ENCODE data around the gene CLDN19. TPM values are rescaled to one million over a fixed set of nuclear protein-coding genes. Genes with fewer than 3 reads are reported as not detected.
A peak's percentile ranks its signal among the peaks of the same experiment; 100 is the strongest.

CLDN19 gene
- total and polyA plus RNA-seq, 2 donors (not counting 1 experiment from before 2014, with no cell fraction given), result 0.03 TPM; not detected in 1

DNA sequence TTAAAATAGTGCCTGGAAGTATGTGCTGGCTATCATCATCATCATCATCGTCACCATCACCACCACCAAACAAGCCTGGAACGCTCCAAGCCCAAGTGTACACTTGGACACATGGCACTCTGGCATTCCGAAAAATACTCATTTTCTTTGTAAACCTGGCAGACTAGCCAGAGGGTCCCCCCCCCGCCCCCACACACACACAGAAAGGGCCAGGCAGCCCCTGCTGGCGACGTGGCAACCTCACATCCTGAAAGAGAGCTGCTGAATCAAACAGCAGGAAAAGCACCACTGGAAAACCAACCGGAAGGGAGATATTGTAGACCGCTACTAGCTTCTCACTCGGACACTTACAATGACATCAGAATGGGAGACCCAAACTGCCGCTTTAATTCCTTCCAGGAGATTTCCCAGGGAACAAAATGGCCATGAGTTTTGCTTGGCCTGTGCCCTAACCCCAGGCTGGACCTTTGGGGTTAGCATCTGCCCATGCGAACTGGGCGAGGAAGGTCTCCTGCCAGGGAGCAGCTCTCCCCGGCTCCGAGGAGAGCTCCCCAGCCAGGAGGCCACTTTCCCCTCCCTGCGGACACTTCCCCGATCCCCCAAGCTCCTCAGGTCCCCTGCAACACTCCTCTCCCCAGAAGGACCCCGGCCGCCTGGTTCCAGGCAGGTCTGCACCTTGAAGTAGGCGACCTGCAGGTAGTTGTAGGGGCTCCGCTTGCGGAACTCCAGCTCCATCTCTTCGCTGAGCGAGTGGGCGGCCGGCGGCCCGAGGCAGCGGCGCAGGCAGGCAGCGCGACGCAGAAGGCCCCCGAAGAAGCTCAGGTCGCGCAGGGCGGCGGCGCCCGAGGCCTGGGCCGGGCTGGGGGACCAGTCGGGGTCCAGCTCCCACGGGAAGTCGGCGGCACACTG is 26.1 kb upstream of the CLDN19 start:
- under 1% methylated on average over 38 of the region's 44 CpGs for WGBS (ENCODE audit: insufficient coverage)
- Mint-ChIP-seq H3K27me3 (no peaks in the 10 kb centered on the region), H3K27ac (no peak overlapping the region), H3K9me3 (ENCODE audit: insufficient read depth) (no peaks in the 10 kb centered on the region), H3K4me3 (no peak overlapping the region), H3K4me1 (peaks cover 24% of the 10 kb centered on the region)
- H3K27ac ChIP-seq (ENCODE audit: low read length in 2 of 2), result peak overlapping the region in 1 of 2 donors; percentile 68
- CTCF ChIA-PET, result interaction anchor here (0.8 to 2.8 kb wide), 16 partner anchors 9 to 309 kb away, joined by 3 to 27 read pairs (median 4); partner anchors contain the start of genes PPIH, YBX1 and ZNF691
- peak; percentile 65 for DNase-seq
- peak; percentile 2 for ATAC-seq (ENCODE audit: low read depth)
- H3K36me3 ChIP-seq (replicated peaks in 1 of 2; ENCODE audit: control extremely low read depth in 1 of 2, control insufficient read depth in 1 of 2, extremely low read depth in 1 of 2, insufficient read depth in 2 of 2, low read length in 1 of 2), result peaks cover 0 to 2% of the 10 kb centered on the region in 2 experiments
- intact Hi-C loops (cut with micrococcal nuclease), result loop anchor here (2.0 to 10.0 kb wide), 6 partner anchors 107 to 1266 kb away; partner anchors contain the start of genes CFAP57, EBNA1BP2, ELOVL1 and IPO13
- no peaks in the 10 kb centered on the region for H3K9me3 ChIP-seq (ENCODE audit: control extremely low read depth in 1 of 3, control insufficient read depth in 2 of 3, insufficient read depth in 1 of 3, low read length in 2 of 3)
- peak overlapping the region; percentile 54 to 92 (median 75) for H3K4me3 ChIP-seq (ENCODE audit: control extremely low read depth in 1 of 5, extremely low read depth in 1 of 5, insufficient read depth in 1 of 5, low read depth in 2 of 5, low read length in 4 of 5)
- TF ChIP-seq, protein P1, sequence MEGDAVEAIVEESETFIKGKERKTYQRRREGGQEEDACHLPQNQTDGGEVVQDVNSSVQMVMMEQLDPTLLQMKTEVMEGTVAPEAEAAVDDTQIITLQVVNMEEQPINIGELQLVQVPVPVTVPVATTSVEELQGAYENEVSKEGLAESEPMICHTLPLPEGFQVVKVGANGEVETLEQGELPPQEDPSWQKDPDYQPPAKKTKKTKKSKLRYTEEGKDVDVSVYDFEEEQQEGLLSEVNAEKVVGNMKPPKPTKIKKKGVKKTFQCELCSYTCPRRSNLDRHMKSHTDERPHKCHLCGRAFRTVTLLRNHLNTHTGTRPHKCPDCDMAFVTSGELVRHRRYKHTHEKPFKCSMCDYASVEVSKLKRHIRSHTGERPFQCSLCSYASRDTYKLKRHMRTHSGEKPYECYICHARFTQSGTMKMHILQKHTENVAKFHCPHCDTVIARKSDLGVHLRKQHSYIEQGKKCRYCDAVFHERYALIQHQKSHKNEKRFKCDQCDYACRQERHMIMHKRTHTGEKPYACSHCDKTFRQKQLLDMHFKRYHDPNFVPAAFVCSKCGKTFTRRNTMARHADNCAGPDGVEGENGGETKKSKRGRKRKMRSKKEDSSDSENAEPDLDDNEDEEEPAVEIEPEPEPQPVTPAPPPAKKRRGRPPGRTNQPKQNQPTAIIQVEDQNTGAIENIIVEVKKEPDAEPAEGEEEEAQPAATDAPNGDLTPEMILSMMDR (IDR thresholded peaks at IDR 0.05), result peak; percentile 53
- TF ChIP-seq EZH2 (IDR thresholded peaks at IDR 0.05; ENCODE audit: borderline replicate concordance, insufficient read depth, low read depth, low read length, poor library complexity, severe bottlenecking), result no peak
- H3K4me2 ChIP-seq (replicated peaks; ENCODE audit: low read depth, low read length, poor library complexity, severe bottlenecking), result peak overlapping the region; percentile 84
- H2AFZ ChIP-seq (ENCODE audit: insufficient read depth, low read depth, low read length, poor library complexity, severe bottlenecking), result peak overlapping the region; percentile 92
- H3K79me2 ChIP-seq (ENCODE audit: control insufficient read depth, insufficient read depth, low read length), result peaks cover 83% of the 10 kb centered on the region
- H3K4me1 ChIP-seq (ENCODE audit: control insufficient read depth in 2 of 2, insufficient read depth in 2 of 2, low read length in 2 of 2), result peaks cover 27 to 31% of the 10 kb centered on the region in 2 donors
- peak overlapping the region; percentile 80 for H3K9ac ChIP-seq (ENCODE audit: low read length)
- POLR2A ChIA-PET, result interaction anchor here (0.5 to 2.3 kb wide), 9 partner anchors 12 to 1301 kb away, joined by 3 to 22 read pairs (median 3); partner anchors contain the start of genes MED8, PPIH, SZT2 and TMEM269
- no peaks in the 10 kb centered on the region for H3K27me3 ChIP-seq (replicated peaks in 1 of 4; ENCODE audit: control extremely low read depth in 1 of 4, control insufficient read depth in 3 of 4, insufficient read depth in 4 of 4, low read length in 3 of 4)
- no peaks in the 10 kb centered on the region for H4K20me1 ChIP-seq (ENCODE audit: control insufficient read depth, insufficient read depth, low read length, poor library complexity, severe bottlenecking)

Measured in B cell (primary cell).